WTC11 (cell line): ENCODE data around the gene RIPOR2. TPM values are rescaled to one million over a fixed set of nuclear protein-coding genes. Genes with fewer than 3 reads are reported as not detected.

Experiments used
- ATAC-seq: fragments of 200-7000 bp; cut with Tn5 transposase; 2 replicates; pipeline ENCODE4 v1.10.0; 2021; ENCODE audit warnings: mild to moderate bottlenecking, moderate library complexity
- CTCF ChIA-PET: fragments of 300-600 bp; sonication (Branson Sonifier 250); formaldehyde crosslinking; loops from one replicate; lab custom pipeline; 2021; ENCODE audit warnings: antibody characterized with exemption; lab: Charles Lee
- POLR2A ChIA-PET: fragments of 350-600 bp; sonication (Branson Sonifier 250); formaldehyde crosslinking; loops from one replicate; lab custom pipeline; 2021; ENCODE audit warnings: antibody characterized with exemption; lab: Charles Lee
- DNase-seq: peaks from one replicate; pipeline ENCODE4 v3.0.0; 2021; ENCODE audit warnings: low spot score
- H3K27ac Mint-ChIP-seq: 2 replicates; pipeline ENCODE4 v1.8.0; 2021; ENCODE audit warnings: mixed read lengths
- H3K27me3 Mint-ChIP-seq: 2 replicates; pipeline ENCODE4 v1.8.0; 2021; ENCODE audit warnings: low read depth, mild to moderate bottlenecking, moderate library complexity, mixed read lengths
- H3K36me3 Mint-ChIP-seq: 2 replicates; pipeline ENCODE4 v1.8.0; 2021; ENCODE audit warnings: mixed read lengths
- H3K4me1 Mint-ChIP-seq: 2 replicates; pipeline ENCODE4 v1.8.0; 2022; ENCODE audit warnings: mixed read lengths
- H3K4me3 Mint-ChIP-seq: 2 replicates; pipeline ENCODE4 v1.8.0; 2021; ENCODE audit warnings: mild to moderate bottlenecking, moderate library complexity, mixed read lengths
- H3K9me3 Mint-ChIP-seq: 2 replicates; pipeline ENCODE4 v1.8.0; 2021; ENCODE audit warnings: mixed read lengths
- CREB1 ChIP-seq: sonication (generic); formaldehyde crosslinking; IDR thresholded peaks from 2 replicates; pipeline ENCODE4 v1.8.0; 2023; ENCODE audit warnings: mild to moderate bottlenecking, missing genetic modification reagents
- CREM ChIP-seq: sonication (generic); formaldehyde crosslinking; IDR thresholded peaks from 2 replicates; pipeline ENCODE4 v1.8.1; 2022; ENCODE audit warnings: mild to moderate bottlenecking, missing genetic modification reagents, moderate library complexity
- ELF4 ChIP-seq: sonication (generic); formaldehyde crosslinking; IDR thresholded peaks from 2 replicates; pipeline ENCODE4 v1.8.1; 2022; ENCODE audit warnings: low read depth, mild to moderate bottlenecking, moderate library complexity, missing genetic modification reagents
- ESRRA ChIP-seq: sonication (generic); formaldehyde crosslinking; IDR thresholded peaks from 2 replicates; pipeline ENCODE4 v1.8.1; 2022; ENCODE audit warnings: mild to moderate bottlenecking, missing genetic modification reagents, borderline replicate concordance
- JAZF1 ChIP-seq: fragments of 250-450 bp; sonication (Bioruptor Pico); IDR thresholded peaks from 2 replicates; pipeline ENCODE4 v1.9.0; 2021; ENCODE audit warnings: moderate library complexity, mild to moderate bottlenecking, inconsistent platforms
- NFYB ChIP-seq: sonication (generic); formaldehyde crosslinking; conservative IDR thresholded peaks from 2 replicates; pipeline ENCODE4 v1.8.0; 2022; ENCODE audit warnings: low read depth, missing genetic modification reagents
- OVOL2 ChIP-seq: fragments of 250-450 bp; sonication (Bioruptor Pico); IDR thresholded peaks from 2 replicates; pipeline ENCODE4 v1.9.0; 2021; ENCODE audit warnings: mild to moderate bottlenecking, borderline replicate concordance
- TEAD1 ChIP-seq: sonication (generic); formaldehyde crosslinking; IDR thresholded peaks from 2 replicates; pipeline ENCODE4 v1.8.0; 2022; ENCODE audit warnings: mild to moderate bottlenecking, missing genetic modification reagents
- TP53 ChIP-seq: sonication (generic); formaldehyde crosslinking; IDR thresholded peaks from 2 replicates; pipeline ENCODE4 v1.8.1; 2023; ENCODE audit warnings: mild to moderate bottlenecking, missing genetic modification reagents
- ZNF121 ChIP-seq: sonication (generic); formaldehyde crosslinking; IDR thresholded peaks from 2 replicates; pipeline ENCODE4 v1.8.0; 2023; ENCODE audit warnings: missing genetic modification reagents
- ZNF416 ChIP-seq: fragments of 250-450 bp; sonication (Bioruptor Pico); IDR thresholded peaks from 2 replicates; pipeline ENCODE4 v1.9.0; 2021; ENCODE audit warnings: mild to moderate bottlenecking, inconsistent platforms
- total RNA-seq: library from RNA; stranded (reverse); gene quantifications from 3 replicates; pipeline ENCODE4 v1.2.3, GENCODE V29; 2021
- TF ChIP-seq, protein P1 (sequence below): sonication (generic); formaldehyde crosslinking; IDR thresholded peaks from 2 replicates; pipeline ENCODE4 v1.8.0; 2023; ENCODE audit warnings: missing genetic modification reagents, mild to moderate bottlenecking, borderline replicate concordance
- TF ChIP-seq, protein P2 (sequence below): sonication (generic); formaldehyde crosslinking; IDR thresholded peaks from 2 replicates; pipeline ENCODE4 v1.8.0; 2023; ENCODE audit warnings: missing genetic modification reagents
- TF ChIP-seq, protein P3 (sequence below): fragments of 250-450 bp; sonication (Bioruptor Pico); conservative IDR thresholded peaks from 2 replicates; pipeline ENCODE4 v1.9.0; 2021; ENCODE audit warnings: mild to moderate bottlenecking
- TF ChIP-seq, protein P4 (sequence below): sonication (generic); formaldehyde crosslinking; IDR thresholded peaks from 2 replicates; pipeline ENCODE4 v1.8.1; 2023; ENCODE audit warnings: mild to moderate bottlenecking, missing genetic modification reagents
- TF ChIP-seq, protein P5 (sequence below): sonication (generic); formaldehyde crosslinking; IDR thresholded peaks from 2 replicates; pipeline ENCODE4 v1.8.1; 2022; ENCODE audit warnings: missing genetic modification reagents, borderline replicate concordance
- TF ChIP-seq, protein P6 (sequence below): sonication (generic); formaldehyde crosslinking; IDR thresholded peaks from 2 replicates; pipeline ENCODE4 v1.8.0; 2022; ENCODE audit warnings: mild to moderate bottlenecking, missing genetic modification reagents

RIPOR2 gene
- total RNA-seq, 1 experiment from 2014 or later = 13.5 TPM

DNA sequence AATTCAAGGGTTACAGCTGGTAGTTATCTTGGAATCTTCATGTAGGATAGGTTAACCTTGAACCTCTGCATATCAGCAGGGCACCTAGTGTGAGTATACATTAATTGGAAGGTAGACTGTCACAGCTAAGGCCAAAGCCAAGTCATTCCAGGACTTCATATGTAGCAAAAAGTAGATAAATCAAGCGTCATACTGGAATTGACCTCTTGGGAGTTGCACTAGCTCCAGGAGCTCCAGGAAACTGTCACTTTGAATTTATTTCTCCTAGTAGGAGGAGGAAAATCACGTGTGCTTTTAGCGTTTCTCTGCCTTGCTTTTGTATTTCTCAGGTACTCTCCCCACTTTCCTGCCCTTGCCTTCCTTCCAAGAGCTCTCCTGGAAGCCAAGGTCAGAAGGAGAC lies 30.3 kb downstream of the RIPOR2 start (continued):
- TF ChIP-seq, protein P1, sequence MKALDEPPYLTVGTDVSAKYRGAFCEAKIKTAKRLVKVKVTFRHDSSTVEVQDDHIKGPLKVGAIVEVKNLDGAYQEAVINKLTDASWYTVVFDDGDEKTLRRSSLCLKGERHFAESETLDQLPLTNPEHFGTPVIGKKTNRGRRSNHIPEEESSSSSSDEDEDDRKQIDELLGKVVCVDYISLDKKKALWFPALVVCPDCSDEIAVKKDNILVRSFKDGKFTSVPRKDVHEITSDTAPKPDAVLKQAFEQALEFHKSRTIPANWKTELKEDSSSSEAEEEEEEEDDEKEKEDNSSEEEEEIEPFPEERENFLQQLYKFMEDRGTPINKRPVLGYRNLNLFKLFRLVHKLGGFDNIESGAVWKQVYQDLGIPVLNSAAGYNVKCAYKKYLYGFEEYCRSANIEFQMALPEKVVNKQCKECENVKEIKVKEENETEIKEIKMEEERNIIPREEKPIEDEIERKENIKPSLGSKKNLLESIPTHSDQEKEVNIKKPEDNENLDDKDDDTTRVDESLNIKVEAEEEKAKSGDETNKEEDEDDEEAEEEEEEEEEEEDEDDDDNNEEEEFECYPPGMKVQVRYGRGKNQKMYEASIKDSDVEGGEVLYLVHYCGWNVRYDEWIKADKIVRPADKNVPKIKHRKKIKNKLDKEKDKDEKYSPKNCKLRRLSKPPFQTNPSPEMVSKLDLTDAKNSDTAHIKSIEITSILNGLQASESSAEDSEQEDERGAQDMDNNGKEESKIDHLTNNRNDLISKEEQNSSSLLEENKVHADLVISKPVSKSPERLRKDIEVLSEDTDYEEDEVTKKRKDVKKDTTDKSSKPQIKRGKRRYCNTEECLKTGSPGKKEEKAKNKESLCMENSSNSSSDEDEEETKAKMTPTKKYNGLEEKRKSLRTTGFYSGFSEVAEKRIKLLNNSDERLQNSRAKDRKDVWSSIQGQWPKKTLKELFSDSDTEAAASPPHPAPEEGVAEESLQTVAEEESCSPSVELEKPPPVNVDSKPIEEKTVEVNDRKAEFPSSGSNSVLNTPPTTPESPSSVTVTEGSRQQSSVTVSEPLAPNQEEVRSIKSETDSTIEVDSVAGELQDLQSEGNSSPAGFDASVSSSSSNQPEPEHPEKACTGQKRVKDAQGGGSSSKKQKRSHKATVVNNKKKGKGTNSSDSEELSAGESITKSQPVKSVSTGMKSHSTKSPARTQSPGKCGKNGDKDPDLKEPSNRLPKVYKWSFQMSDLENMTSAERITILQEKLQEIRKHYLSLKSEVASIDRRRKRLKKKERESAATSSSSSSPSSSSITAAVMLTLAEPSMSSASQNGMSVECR (CRISPR knock-in tag) = no peak
- TF ChIP-seq CREB1 (CRISPR knock-in tag) = no peak
- TF ChIP-seq TEAD1 (CRISPR knock-in tag) = no peak

DNA sequence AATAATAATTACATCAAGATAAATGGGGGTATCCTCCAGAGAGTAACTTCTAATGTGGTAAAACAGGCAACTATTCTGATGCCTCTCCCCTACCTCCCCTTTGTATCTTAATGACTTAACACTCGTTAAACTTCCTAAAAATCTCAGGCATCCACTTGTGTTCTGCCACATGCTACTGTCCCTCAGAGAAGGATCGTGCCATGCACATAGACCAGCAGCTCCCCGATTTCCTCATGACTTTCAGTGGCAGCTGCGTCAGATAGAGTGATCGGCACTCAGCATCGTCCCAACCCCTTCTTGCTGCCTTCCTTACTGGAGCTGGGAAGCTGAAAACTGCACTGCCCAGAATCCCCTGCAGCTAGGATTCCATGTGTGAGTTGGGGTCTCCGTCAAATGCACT lies 32.1 kb downstream of the RIPOR2 start:
- H3K36me3 Mint-ChIP-seq = no peaks in the 10 kb centered on the region
- POLR2A ChIA-PET = no interaction called here
- TF ChIP-seq TP53 (CRISPR knock-in tag) = no peak
- TF ChIP-seq TEAD1 (CRISPR knock-in tag) = no peak
- TF ChIP-seq, protein P2, sequence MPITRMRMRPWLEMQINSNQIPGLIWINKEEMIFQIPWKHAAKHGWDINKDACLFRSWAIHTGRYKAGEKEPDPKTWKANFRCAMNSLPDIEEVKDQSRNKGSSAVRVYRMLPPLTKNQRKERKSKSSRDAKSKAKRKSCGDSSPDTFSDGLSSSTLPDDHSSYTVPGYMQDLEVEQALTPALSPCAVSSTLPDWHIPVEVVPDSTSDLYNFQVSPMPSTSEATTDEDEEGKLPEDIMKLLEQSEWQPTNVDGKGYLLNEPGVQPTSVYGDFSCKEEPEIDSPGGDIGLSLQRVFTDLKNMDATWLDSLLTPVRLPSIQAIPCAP = no peak
- TF ChIP-seq, protein P3, sequence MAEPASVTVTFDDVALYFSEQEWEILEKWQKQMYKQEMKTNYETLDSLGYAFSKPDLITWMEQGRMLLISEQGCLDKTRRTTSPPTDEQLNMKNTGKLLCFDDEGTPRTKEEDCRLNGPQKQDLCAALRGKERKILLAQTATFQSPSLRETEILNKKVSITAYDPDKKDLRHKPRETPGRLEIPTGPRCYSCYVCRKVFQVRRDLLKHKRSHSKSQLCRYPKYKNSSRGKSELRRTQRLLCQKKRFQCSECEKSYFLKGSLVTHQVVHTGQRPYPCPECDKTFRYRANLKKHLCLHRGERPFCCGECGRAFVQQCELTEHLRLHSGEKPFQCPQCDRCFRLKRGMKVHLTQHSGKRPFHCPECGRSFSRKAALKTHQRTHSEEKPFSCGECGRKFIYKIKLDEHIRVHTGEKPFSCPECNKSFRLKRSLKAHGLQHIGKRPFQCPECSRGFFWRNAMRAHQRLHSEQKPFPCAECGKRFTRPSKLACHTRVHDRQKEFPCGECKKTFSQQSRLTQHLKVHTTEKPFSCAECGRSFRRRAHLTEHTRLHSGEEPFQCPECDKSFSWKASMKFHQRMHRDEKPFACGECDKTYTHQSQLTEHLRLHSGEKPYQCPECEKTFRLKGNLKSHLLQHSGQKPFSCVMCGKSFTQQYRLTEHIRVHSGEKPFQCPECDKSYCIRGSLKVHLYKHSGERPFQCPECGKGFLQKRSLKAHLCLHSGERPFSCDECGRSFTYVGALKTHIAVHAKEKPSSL (CRISPR knock-in tag) = no peak
- no peak for TF ChIP-seq ZNF416
- TF ChIP-seq ZNF121 (CRISPR knock-in tag) = no peak
- no peak for TF ChIP-seq ELF4 (CRISPR knock-in tag)
- TF ChIP-seq, protein P4, sequence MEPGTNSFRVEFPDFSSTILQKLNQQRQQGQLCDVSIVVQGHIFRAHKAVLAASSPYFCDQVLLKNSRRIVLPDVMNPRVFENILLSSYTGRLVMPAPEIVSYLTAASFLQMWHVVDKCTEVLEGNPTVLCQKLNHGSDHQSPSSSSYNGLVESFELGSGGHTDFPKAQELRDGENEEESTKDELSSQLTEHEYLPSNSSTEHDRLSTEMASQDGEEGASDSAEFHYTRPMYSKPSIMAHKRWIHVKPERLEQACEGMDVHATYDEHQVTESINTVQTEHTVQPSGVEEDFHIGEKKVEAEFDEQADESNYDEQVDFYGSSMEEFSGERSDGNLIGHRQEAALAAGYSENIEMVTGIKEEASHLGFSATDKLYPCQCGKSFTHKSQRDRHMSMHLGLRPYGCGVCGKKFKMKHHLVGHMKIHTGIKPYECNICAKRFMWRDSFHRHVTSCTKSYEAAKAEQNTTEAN = no peak
- TF ChIP-seq, protein P5, sequence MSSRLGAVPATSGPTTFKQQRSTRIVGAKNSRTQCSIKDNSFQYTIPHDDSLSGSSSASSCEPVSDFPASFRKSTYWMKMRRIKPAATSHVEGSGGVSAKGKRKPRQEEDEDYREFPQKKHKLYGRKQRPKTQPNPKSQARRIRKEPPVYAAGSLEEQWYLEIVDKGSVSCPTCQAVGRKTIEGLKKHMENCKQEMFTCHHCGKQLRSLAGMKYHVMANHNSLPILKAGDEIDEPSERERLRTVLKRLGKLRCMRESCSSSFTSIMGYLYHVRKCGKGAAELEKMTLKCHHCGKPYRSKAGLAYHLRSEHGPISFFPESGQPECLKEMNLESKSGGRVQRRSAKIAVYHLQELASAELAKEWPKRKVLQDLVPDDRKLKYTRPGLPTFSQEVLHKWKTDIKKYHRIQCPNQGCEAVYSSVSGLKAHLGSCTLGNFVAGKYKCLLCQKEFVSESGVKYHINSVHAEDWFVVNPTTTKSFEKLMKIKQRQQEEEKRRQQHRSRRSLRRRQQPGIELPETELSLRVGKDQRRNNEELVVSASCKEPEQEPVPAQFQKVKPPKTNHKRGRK = no peak
- TF ChIP-seq ESRRA (CRISPR knock-in tag) = no peak
- TF ChIP-seq OVOL2 = no peak
- TF ChIP-seq CREM (CRISPR knock-in tag) = no peak
- TF ChIP-seq, all 79 proteins: peak for 0
- no peak overlapping the region for H3K4me3 Mint-ChIP-seq
- H3K27me3 Mint-ChIP-seq = peaks cover 5% of the 10 kb centered on the region
- no peaks in the 10 kb centered on the region for H3K9me3 Mint-ChIP-seq
- DNase-seq (no peak), ATAC-seq (no peak)
- H3K4me1 Mint-ChIP-seq = peaks cover 32% of the 10 kb centered on the region
- CTCF ChIA-PET = interaction anchor here (2.2 kb wide), 1 partner anchor 114 kb away, joined by 7 read pairs; no protein-coding TSS in a partner anchor
- H3K27ac Mint-ChIP-seq = no peak overlapping the region

DNA sequence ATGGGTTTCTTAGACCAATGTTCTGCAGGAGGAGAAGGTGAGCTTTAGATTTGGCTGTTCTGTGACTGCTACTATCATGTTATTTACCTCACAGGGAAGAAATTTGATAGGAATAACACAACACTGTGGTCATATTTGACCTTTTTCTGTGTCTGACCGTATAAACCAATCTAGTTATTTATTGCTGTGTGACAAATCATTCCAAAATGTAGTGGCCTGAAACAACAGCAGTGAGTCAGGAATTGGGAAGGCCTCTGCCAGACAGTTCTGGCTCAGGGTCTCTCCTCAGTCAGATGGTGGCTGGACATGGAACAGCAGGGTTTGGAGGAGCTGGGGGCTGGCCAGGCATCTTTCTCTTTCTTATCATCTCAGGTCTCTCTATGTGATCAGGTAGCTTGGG lies 33.0 kb downstream of the RIPOR2 start:
- H3K4me1 Mint-ChIP-seq = peaks cover 27% of the 10 kb centered on the region
- no peaks in the 10 kb centered on the region for H3K9me3 Mint-ChIP-seq
- ChIA-PET CTCF (interaction anchor here (0.6 to 1.0 kb wide), 3 partner anchors 82 to 115 kb away, joined by 3 to 5 read pairs (median 3); no protein-coding TSS in a partner anchor), POLR2A (no interaction called here)
- no peak overlapping the region for H3K4me3 Mint-ChIP-seq
- no peak for DNase-seq
- ATAC-seq = no peak
- H3K27me3 Mint-ChIP-seq = no peaks in the 10 kb centered on the region
- H3K36me3 Mint-ChIP-seq = no peaks in the 10 kb centered on the region
- H3K27ac Mint-ChIP-seq = peak overlapping the region; percentile 43; the same call in 1 of the 2 replicates
- TF ChIP-seq, protein P6, sequence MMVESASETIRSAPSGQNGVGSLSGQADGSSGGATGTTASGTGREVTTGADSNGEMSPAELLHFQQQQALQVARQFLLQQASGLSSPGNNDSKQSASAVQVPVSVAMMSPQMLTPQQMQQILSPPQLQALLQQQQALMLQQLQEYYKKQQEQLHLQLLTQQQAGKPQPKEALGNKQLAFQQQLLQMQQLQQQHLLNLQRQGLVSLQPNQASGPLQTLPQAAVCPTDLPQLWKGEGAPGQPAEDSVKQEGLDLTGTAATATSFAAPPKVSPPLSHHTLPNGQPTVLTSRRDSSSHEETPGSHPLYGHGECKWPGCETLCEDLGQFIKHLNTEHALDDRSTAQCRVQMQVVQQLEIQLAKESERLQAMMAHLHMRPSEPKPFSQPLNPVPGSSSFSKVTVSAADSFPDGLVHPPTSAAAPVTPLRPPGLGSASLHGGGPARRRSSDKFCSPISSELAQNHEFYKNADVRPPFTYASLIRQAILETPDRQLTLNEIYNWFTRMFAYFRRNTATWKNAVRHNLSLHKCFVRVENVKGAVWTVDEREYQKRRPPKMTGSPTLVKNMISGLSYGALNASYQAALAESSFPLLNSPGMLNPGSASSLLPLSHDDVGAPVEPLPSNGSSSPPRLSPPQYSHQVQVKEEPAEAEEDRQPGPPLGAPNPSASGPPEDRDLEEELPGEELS (CRISPR knock-in tag) = no peak
- TF ChIP-seq JAZF1 = no peak
- TF ChIP-seq NFYB (CRISPR knock-in tag) = no peak
- TF ChIP-seq, all 79 proteins: peak for 0
